Measurements from ENCODE around the gene SLC25A43.

- TF ChIP-seq GATA2 (IDR thresholded peaks at IDR 0.05; ENCODE audit: low read depth, low read length) (no peak), GATA3 (IDR thresholded peaks at IDR 0.05; ENCODE audit: low read depth, low read length) (no peak)
These were observed 93.3 kb downstream of the SLC25A43 start for GRCh38 chrX:119492463-119492862.

All from SH-SY5Y (cell line).